Measurements from ENCODE around the gene SUCLG1.

DNA sequence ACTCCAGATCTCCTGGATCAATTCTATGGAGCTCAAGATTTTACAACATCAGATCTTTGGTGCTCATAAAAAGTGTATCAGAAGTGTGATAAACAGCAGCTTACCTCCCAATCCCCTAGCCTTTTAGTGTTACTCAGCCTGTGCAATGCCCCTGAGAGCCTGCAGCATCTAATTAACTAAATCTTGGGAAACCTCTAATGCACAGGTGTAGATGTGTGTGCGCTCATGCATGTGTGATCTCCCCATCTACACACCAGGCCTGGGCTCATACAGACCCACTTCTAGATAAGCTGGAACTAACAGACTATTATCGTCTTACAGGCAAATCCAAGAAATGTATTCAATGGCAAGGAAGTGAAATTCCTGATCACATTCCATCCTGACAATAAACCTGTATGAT is 7.5 kb downstream of the SUCLG1 start:
- TF ChIP-seq POLR2A (IDR thresholded peaks at IDR 0.05; ENCODE audit: low read length) (no peak), GATA1 (IDR thresholded peaks at IDR 0.05; ENCODE audit: low read depth, low read length) (no peak)

All from erythroblast (primary cell).